ENCODE results near the gene CEL. TPM values are rescaled to one million over a fixed set of nuclear protein-coding genes. Genes with fewer than 3 reads are reported as not detected.
"Not testable (repeated sequence)": the region's sequence is repeated elsewhere in the genome, so short reads cannot be mapped to it uniquely, and the experiment has no call there.

The CEL gene
- total RNA-seq, 1 donor from 2014 or later: 1.9 TPM

GRCh38 chr9:133080161-133080560, 18.4 kb downstream of the CEL start:
- Mint-ChIP-seq H3K27ac (ENCODE audit: unreplicated experiment) (no peak overlapping the region), H3K9me3 (ENCODE audit: unreplicated experiment) (no peaks in the 10 kb centered on the region), H3K4me1 (ENCODE audit: unreplicated experiment) (peaks cover 23% of the 10 kb centered on the region), H3K27me3 (ENCODE audit: unreplicated experiment) (peaks cover 6% of the 10 kb centered on the region), H3K4me3 (ENCODE audit: unreplicated experiment) (no peak overlapping the region), H3K36me3 (ENCODE audit: unreplicated experiment) (no peaks in the 10 kb centered on the region)
- TF ChIP-seq CTCF (IDR thresholded peaks at IDR 0.05): no peak
- DNase-seq (ENCODE audit: extremely low spot score, unreplicated experiment): no peak

- H3K4me3 Mint-ChIP-seq (ENCODE audit: unreplicated experiment); H3K36me3 Mint-ChIP-seq (ENCODE audit: unreplicated experiment); H3K27ac Mint-ChIP-seq (ENCODE audit: unreplicated experiment); H3K27me3 Mint-ChIP-seq (ENCODE audit: unreplicated experiment); DNase-seq (ENCODE audit: extremely low spot score, unreplicated experiment); H3K9me3 Mint-ChIP-seq (ENCODE audit: unreplicated experiment): not testable (repeated sequence)
- H3K4me1 Mint-ChIP-seq (ENCODE audit: unreplicated experiment): peaks cover 14% of the 10 kb centered on the region
Observed at GRCh38 chr9:133080786-133081779, 19.3 kb downstream of the CEL start.

GRCh38 chr9:133081957-133082644, 20.3 kb downstream of the CEL start:
- not testable (repeated sequence) for H3K9me3 Mint-ChIP-seq (ENCODE audit: unreplicated experiment); H3K27ac Mint-ChIP-seq (ENCODE audit: unreplicated experiment); H3K4me1 Mint-ChIP-seq (ENCODE audit: unreplicated experiment); H3K27me3 Mint-ChIP-seq (ENCODE audit: unreplicated experiment); DNase-seq (ENCODE audit: extremely low spot score, unreplicated experiment); H3K4me3 Mint-ChIP-seq (ENCODE audit: unreplicated experiment); H3K36me3 Mint-ChIP-seq (ENCODE audit: unreplicated experiment)

GRCh38 chr9:133083688-133084087, 21.9 kb downstream of the CEL start:
- H3K27ac Mint-ChIP-seq (ENCODE audit: unreplicated experiment); H3K9me3 Mint-ChIP-seq (ENCODE audit: unreplicated experiment); H3K27me3 Mint-ChIP-seq (ENCODE audit: unreplicated experiment); H3K4me1 Mint-ChIP-seq (ENCODE audit: unreplicated experiment); H3K4me3 Mint-ChIP-seq (ENCODE audit: unreplicated experiment); DNase-seq (ENCODE audit: extremely low spot score, unreplicated experiment); H3K36me3 Mint-ChIP-seq (ENCODE audit: unreplicated experiment): not testable (repeated sequence)

- not testable (repeated sequence) for H3K9me3 Mint-ChIP-seq (ENCODE audit: unreplicated experiment); DNase-seq (ENCODE audit: extremely low spot score, unreplicated experiment); H3K4me3 Mint-ChIP-seq (ENCODE audit: unreplicated experiment); H3K27ac Mint-ChIP-seq (ENCODE audit: unreplicated experiment); H3K36me3 Mint-ChIP-seq (ENCODE audit: unreplicated experiment); H3K4me1 Mint-ChIP-seq (ENCODE audit: unreplicated experiment); H3K27me3 Mint-ChIP-seq (ENCODE audit: unreplicated experiment)
Observed at GRCh38 chr9:133086212-133086860, 24.6 kb downstream of the CEL start.

GRCh38 chr9:133086894-133087293, 25.1 kb downstream of the CEL start:
- Mint-ChIP-seq H3K36me3 (ENCODE audit: unreplicated experiment) (no peaks in the 10 kb centered on the region), H3K27ac (ENCODE audit: unreplicated experiment) (no peak overlapping the region), H3K4me1 (ENCODE audit: unreplicated experiment) (no peaks in the 10 kb centered on the region), H3K4me3 (ENCODE audit: unreplicated experiment) (no peak overlapping the region), H3K27me3 (ENCODE audit: unreplicated experiment) (no peaks in the 10 kb centered on the region), H3K9me3 (ENCODE audit: unreplicated experiment) (no peaks in the 10 kb centered on the region)
- no peak for DNase-seq (ENCODE audit: extremely low spot score, unreplicated experiment)
- TF ChIP-seq CTCF (IDR thresholded peaks at IDR 0.05): no peak

All from osteocyte (in vitro differentiated cells).